HG02623 (cell line): ENCODE measurements around the gene KLHL28.

ENCODE experiments used
- ATAC-seq: cut with Tn5 transposase; IDR thresholded peaks from one replicate; pipeline ENCODE4 v1.9.1; 2021; ENCODE audit warnings: moderate library complexity; ENCODE audit not compliant: unreplicated experiment

The KLHL28 gene

GRCh38 chr14:44960646-44961045 lies 1.1 kb downstream of the KLHL28 start:
- no peak for ATAC-seq

GRCh38 chr14:44960146-44960545 lies 1.6 kb downstream of the KLHL28 start:
- ATAC-seq = no peak

DNA sequence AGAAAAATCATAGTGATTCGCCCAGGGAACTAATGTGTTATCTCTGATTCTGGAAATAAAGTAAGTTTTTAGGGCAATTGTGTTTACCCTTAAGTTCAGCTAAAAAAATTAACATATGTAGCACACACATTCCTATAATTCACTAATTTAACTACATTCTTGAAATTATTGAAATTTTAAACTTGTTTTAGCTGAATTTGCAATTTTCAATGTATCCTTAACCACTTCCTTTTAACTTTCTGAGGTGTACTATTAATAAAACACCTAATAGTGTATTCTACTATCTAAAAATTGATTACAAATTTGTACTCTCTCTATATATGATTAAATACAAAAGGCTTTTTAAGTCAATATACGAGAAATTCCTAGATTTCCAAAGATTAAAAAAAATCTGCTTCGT lies 2.2 kb downstream of the KLHL28 start:
- no peak for ATAC-seq

- no peak for ATAC-seq
Measured at GRCh38 chr14:44956866-44957265, 4.9 kb downstream of the KLHL28 start.

GRCh38 chr14:44955528-44955927 lies 6.2 kb downstream of the KLHL28 start:
- no peak for ATAC-seq

DNA sequence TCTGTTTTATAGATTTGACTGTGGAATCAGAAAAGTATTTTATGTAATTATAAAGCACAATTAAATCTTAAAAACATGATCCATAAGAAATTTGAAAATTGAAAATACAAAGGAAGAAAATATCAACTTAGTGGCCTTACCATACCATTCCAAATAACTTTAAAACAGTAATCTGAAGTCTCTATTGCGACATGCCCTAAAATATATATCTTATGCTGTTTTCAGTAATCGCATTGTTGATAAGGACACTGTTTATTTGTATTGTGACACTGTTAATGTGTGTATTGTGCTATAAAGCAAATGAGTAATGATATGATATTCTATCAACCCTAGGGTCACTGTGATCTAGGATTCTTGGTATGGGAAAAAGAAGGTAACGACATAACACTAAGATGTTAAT lies 7.0 kb downstream of the KLHL28 start:
- ATAC-seq = no peak

GRCh38 chr14:44952391-44953110 lies 9.2 kb downstream of the KLHL28 start:
- ATAC-seq = no peak

DNA sequence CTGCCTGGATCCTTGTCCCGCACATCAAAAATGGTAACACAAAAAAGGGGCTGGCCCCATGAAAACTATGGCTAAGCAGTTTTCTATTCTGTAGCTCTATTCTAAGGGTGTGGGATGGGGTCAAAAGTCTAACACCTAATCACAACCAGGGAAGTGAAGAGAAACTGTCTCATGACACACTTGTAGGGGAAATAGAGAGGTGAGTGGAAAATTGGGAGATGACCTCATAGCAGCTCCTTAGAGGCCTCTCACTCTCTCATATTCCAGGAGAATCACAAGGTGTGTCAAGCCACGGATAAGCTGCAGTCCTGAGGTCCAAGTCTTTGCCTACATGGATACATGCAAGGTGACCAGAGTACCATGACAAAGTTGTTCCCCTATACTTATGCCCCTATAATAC lies 10.7 kb downstream of the KLHL28 start:
- ATAC-seq = no peak

GRCh38 chr14:44945264-44945663 lies 16.5 kb downstream of the KLHL28 start:
- no peak for ATAC-seq

DNA sequence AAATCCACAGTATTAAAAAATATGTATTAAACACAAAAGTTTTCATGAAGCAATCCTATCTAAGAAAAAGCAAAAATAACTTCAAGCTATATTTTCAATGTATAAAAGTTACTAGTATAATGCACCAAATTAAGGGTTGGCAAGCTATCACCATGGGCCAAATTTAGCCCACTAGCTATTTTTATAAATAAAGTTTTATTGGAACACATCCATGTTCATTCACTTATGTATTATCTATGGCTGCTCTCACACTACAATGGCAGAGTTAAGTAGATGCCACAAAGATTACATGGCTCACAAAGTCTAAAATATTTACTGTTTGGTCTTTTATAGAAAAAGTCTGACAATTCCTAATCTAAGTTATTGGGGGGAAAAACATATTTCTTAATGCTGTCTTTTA lies 17.6 kb downstream of the KLHL28 start:
- ATAC-seq = no peak

DNA sequence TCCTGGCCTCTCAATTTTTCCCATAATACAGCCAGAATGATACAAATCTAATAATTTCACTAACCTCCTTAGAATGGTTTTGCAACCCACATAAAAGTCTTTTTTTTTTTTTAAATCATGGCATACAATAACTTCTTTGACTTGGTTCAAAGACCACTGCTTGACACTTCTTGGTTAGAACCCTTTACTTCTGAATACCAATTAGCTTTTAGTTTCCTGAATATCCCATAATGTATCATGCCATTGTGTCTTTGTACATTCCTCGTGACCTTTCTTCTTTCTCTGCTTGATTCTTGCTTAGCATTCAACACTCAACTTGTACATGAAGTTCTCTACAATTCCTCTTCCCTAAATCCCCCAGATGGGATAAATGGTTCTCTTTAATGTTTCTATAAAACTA lies 19.3 kb downstream of the KLHL28 start:
- no peak for ATAC-seq

DNA sequence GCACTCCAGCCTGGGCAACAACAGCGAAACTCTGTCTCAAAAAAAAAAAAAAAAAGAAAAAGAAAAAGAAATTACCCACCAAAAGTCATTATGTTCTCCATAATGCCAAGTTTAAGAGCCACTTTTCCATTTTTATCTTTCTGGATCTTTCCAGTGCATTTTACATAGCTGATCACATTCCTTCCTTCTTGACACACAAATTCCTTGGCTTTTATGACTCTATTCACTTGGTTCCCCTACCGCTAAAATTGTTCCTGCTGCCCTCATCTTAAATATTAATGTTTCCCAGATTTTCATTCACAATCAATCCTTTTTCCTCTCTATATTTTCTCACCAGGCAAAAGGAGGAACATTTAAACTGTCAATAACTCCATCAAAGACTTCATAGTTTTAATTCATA lies 20.2 kb downstream of the KLHL28 start:
- ATAC-seq = no peak

DNA sequence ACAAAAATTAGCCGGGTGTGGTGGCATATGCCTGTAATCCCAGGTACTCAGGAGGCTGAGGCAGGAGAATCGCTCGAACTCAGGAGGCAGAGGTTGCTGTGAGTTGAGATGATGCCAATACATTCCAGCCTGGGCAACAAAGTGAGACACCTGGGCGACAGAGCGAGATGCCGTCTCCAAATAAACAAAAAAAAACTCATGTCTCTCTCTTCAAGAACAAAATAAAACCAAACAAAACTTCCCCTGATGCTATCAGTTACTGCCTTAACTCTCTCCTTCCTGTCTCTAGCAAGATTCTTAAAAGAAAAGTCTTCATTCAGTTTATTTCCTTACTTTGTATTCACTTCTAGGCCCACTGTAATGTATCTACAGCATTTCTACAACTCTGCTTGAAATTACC lies 20.8 kb downstream of the KLHL28 start:
- no peak for ATAC-seq

GRCh38 chr14:44940211-44940610 lies 21.5 kb downstream of the KLHL28 start:
- ATAC-seq = no peak

DNA sequence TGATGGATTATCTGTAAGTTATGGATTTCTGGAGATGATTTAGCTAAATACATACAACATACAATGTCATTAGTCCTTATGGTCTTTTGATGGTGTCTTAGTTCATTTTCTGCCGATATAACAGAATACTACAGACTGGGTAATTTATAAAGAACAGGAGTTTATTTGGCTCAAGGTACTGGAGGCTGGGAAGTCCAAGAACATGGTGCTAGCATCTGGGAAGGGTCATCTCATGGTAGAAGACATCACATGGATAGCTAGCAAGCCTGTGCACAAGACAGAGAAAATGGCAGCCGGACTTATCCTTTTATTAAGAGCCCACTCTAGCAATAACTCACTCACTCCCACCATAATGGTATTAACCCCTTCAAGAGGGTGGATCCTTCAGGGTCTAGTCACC lies 24.2 kb downstream of the KLHL28 start:
- ATAC-seq = no peak

GRCh38 chr14:44935155-44935554 lies 26.6 kb downstream of the KLHL28 start:
- no peak for ATAC-seq

DNA sequence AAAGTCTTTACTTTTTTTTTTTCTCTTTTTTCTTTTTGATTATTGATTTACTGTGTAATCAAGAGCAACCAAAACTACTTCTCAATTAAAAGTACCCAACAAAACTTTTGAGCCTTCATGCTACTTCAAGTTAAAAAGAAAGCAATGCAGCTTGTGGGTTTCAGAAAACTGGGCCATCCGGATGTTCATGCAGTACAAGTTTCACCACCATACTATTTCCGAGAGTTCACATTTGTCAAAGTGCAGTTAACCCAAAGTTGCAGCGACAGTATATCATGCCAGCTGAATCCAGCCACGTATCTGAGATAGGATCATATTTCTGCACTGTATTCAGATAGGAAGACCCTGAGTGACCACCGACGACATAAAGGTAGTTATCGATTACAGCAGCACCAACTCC lies 33.0 kb downstream of the KLHL28 start:
- ATAC-seq = no peak

GRCh38 chr14:44914849-44915248 lies 46.9 kb downstream of the KLHL28 start:
- no peak for ATAC-seq

GRCh38 chr14:44912041-44912869 lies 49.5 kb downstream of the KLHL28 start:
- ATAC-seq = no peak

- ATAC-seq = no peak
Measured at GRCh38 chr14:44910821-44911220, 50.9 kb downstream of the KLHL28 start.

GRCh38 chr14:44901696-44902095 lies 60.1 kb downstream of the KLHL28 start:
- no peak for ATAC-seq

GRCh38 chr14:44898551-44898950 lies 63.2 kb downstream of the KLHL28 start:
- no peak for ATAC-seq

DNA sequence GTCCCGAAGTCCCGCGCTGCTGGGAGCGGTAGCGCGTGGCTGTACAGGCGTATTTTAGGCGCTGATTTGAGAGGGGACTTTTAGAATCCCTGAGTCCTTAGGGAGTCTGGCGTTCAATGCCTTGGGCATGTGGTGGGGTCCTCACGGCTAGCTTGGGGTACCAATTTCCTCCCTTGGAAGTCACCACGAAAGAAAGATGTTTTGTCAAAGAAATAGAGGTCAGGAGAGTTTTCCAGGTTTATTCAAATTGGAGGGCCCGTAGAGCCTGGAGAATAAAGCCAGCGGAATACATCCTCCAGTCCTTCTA lies 63.9 kb downstream of the KLHL28 start:
- no peak for ATAC-seq
